GM18858 (cell line): ENCODE measurements around the gene HIRA.
"Not testable (repeated sequence)": the region's sequence is repeated elsewhere in the genome, so short reads cannot be mapped to it uniquely, and the experiment has no call there.

Experiments used
- ATAC-seq: cut with Tn5 transposase; IDR thresholded peaks from one replicate; pipeline ENCODE4 v1.9.1; 2021; ENCODE audit not compliant: unreplicated experiment

Gene HIRA

DNA sequence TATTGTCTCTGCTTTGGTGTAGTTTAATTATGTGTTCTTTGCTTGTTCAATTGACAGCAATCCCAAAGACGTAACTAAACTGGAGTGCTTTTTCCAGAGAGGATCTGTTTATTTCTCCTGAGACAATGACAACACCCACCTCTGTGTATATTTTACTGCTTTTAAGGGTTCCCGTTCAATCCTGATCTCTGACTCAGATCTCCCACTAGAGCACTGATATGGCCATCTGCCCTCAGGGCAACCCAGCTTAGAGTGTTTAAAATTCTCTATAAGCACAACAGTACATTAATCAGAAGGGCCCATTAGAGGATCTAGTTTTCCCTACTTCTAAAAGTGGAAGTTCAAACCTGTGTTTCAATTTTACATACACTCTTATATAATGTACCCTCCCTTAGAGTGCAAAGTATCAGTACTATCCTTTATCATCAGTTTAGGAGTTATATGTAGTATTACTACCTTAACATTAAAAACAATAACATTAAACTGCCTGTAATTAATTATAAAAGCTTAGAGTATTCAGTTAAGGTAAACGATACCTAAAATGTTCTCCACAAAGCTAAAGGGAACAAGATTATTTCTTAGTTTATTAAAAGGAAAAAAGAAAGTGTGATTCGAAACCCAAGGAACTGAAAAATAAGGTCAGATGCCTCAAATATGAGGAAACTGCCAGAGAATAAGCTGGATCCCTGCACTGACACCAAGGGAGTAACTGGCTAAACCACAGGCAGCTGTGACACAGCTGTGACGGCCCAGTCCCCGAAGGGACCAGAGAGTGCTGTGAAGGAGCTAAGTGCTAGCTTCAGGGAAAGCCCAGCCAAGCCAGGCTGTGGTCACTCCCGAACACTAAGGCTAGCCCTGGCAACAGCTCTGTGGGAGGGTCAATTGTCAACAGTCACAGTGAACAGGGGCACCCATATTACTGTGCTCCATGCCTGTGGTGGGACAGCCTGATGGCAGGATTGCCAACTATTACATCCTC lies 32.2 kb upstream of the HIRA start:
- ATAC-seq, result no peak

- no peak for ATAC-seq
Observed at GRCh38 chr22:19463008-19463407, 31.5 kb upstream of the HIRA start.

DNA sequence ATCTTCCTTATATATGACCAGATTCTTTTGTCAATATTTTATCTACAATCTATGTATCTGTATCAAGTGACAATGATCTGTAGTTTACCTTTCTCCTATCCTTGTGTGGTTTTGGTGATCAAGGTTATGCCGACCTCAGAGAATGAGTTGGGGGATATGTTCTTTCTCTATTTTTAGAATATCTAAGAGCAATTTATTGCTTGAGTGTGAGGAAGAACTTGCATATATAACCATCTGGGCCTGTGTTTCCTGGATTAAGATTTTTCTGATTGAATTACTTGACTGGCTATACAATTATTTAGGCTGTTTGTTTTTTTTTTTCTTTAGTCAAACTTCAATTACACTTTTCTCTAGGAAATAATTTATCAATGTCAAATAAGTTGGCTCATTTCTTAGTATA lies 30.0 kb upstream of the HIRA start:
- ATAC-seq, result no peak

DNA sequence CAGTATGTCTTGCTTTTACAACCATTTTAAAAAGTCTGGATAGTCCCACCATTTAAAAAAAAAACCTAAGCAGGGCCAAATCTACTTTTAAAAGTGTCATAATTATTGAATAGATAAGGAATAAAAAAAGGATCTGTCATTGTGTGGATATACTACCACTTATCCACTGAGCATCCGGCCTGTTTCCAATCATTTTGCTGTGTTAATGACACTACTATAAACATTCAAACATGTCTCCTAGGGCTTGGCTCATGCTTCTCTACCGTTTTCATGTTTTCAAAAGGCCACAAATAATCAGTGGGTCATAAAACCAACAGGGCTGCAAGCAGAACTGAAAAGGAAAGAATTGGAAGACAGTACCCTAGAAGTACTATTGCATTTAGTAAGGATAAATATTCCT lies 28.5 kb upstream of the HIRA start:
- no peak for ATAC-seq

GRCh38 chr22:19457828-19458428 lies 26.4 kb upstream of the HIRA start:
- no peak for ATAC-seq

- ATAC-seq, result no peak
Observed at GRCh38 chr22:19456541-19456940, 25.0 kb upstream of the HIRA start.

GRCh38 chr22:19455585-19456370 lies 24.2 kb upstream of the HIRA start:
- no peak for ATAC-seq

DNA sequence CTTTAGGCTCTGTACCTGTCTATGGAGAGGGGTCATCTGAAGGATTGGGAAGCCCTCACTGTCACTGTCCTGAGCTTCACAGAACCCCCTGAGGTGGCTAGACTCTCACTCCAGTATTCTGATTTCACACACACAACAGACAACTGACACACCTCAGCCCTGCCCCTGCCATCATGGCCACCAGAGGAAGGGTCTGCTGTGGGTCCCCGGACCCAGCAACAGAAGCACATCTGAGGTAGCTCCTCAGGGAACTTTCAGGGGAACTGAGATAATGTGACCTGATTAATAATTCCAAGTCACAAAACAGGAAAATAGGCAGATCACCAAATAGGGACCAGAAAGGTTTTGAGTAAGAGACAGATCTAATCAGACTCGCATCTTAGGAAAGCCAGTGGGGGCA lies 23.5 kb upstream of the HIRA start:
- no peak for ATAC-seq

- ATAC-seq, result no peak
Observed at GRCh38 chr22:19454156-19454555, 22.6 kb upstream of the HIRA start.

DNA sequence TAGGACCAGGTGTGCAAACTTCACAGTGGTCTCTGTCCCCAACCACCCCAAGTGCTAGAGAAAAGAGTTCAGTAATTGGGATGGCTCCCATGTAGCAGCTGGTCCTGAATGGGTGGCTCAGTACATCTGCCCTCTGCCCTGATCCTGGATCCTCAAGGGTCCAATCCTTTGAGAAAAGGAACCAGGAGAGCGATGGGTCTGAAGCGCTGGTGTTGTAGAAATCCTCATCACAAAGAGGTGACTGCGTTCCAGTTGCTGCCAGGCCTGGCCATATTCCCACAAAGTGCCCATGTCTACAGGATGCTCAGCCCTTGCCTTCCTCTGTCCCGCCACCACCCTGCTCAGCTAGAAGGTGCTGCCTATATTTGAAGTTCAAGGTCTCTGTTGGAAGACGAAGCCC lies 22.2 kb upstream of the HIRA start:
- no peak for ATAC-seq

GRCh38 chr22:19451570-19451969 lies 20.0 kb upstream of the HIRA start:
- no peak for ATAC-seq

DNA sequence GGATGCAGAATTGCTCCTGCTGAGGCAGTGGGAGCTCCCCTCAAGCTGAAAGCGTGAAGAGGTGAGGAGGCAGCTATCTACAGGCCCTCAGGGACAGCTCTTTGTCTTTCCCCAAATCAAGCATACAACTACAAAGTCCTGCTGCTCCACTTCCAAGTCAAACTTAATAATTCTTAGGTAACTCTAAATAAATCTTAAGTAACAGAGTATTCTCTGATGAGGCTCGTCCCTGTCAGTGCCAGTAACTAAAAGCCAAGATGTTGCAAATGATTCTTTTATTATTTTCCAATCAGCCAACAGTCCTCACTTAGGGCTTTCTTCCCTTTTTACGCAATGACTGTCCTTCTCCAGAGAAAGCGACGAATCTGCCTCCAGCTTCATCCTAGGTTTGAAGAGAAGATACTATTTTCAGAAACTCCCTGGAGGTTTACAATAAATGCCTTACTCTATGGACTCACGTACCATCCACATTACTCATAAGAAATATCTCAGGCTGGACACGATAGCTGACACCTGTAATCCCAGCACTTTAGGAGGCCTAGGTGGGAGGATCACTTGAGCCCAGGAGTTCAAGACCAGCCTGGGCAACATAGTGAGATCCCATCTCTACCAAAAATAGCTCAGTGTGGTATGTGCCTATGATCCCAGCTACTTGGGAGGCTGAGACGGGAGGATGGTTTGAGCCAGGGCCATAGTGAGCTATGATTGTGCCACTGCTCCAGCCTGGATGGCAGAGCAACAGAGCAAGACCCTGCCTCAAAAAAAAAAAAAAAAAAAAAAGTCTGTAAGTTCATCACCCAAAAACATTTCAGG lies 19.0 kb upstream of the HIRA start:
- ATAC-seq, result no peak

DNA sequence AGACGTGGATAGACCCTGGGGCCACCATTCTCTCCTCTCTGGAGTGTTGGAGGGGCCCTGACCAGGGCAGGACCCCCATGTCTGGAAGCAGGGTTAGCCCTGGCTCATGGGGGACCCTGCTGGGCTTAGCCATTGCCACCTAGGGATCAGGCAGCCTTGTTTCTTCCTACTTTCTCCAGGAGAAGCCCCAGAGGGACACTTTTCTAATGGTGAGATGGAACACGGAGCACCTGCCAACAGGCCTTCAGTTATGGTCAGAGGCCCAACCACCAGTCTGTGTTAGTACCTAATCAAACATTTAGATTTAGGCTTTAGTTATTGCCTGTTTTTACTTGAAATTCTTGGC lies 17.9 kb upstream of the HIRA start:
- no peak for ATAC-seq

DNA sequence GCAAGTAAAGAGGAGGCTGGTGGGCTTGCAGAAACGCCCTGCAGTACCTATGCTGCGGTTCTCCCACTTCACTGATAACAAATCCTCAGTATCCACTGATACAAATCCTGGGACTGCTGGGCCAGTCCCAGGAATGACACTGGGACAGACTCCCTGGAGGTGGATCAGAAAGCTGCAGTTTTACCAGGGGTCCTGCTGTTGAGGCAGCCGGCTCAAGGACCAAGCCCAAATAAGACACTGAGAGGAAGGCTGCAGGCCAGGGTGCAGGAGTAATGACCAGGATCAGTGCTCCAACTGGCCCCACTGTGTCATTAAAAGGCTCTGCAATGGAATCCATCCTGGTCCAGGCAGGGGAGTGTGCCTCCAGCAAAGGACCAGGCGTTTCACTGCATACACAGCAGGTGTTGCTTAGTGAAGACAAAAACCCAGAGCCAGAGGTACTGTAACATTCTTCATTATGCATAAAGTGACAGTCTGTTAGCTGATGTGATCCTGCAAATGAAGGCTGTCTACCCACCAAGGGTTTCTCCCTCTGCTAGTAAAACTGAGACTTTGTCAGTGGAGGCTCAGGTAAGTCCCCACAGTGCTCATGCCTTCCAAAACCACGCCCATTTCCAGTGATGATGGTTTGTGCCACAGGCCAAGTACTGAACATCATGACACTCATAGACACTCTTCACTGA lies 17.3 kb upstream of the HIRA start:
- ATAC-seq, result no peak

GRCh38 chr22:19448076-19448607 lies 16.6 kb upstream of the HIRA start:
- no peak for ATAC-seq

DNA sequence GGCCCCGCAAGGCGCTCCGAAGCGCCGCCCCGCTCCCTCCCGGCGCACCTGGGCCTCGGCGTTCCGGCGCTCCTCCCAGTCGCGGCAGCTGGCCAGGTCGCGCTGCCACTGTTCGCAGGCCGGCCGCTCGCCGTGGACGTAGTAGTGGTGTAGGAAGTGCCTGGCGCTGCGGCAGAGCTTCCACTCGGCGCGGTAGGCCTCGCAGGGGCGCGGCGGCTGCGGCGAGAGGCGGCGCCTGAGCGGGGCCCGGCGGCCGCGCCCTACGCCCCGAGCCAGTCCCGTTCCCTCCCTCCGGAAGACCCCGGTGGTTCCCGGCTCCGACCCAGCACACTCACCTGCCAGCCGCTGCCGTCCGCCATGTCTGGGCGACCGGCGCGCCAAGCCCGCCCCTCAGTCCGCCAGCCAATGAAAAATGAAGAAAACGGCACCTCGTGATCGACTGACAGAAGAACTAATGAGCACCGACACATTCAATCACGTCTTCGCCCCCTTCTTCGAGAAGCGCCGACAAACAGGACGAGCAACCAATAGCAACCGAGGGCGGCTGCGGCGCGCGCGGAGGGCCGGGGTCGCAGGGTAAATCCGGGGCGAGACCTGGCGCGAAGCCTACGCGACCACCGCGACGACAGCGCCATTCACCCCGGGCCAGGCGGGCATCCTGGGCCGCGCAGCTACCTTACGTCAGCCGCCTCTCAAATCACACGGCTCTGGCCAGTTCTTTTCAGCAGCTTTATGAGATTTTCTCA lies 16.0 kb upstream of the HIRA start, which contains the start of gene C22orf39:
Gene C22orf39, minus strand, starts transcription at position 382 of the 746 bp plus-strand sequence. Its CDS starts 23 bp downstream, at position 359.
- peak; percentile 65 for ATAC-seq

DNA sequence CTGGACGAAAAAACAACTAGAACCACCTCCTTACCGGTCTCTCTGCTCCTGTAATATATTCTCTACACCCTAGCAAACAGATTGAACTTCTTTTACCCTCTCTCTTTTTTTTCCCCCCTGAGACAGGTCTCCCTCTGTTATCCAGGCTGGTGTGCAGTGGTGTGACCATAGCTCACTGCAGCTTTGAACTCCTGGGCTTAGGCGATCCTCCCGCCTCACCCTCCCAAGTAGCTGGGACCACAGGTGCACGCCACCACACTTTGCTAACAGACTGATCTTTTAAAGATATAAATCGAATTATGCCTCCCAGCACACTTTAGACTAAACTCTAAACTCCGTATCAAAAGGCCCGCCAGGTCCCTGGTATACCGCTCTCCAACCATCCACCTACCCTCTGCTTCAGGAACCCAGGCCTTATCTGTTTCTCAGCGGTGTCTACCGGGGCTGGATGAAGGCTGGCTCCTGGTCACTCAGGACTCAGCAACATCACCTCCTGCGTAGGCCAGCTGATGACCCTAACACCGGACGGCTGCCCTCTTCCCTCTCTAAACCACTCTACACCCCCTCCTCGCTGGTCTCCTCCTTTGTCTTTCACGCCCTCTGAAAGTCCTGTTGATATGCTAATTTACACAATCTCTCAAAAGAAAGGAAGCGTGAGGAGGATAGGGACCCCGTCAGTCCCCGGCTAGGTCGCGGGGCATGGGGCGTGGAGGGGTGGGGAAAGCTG lies 15.2 kb upstream of the HIRA start:
- ATAC-seq, result no peak

DNA sequence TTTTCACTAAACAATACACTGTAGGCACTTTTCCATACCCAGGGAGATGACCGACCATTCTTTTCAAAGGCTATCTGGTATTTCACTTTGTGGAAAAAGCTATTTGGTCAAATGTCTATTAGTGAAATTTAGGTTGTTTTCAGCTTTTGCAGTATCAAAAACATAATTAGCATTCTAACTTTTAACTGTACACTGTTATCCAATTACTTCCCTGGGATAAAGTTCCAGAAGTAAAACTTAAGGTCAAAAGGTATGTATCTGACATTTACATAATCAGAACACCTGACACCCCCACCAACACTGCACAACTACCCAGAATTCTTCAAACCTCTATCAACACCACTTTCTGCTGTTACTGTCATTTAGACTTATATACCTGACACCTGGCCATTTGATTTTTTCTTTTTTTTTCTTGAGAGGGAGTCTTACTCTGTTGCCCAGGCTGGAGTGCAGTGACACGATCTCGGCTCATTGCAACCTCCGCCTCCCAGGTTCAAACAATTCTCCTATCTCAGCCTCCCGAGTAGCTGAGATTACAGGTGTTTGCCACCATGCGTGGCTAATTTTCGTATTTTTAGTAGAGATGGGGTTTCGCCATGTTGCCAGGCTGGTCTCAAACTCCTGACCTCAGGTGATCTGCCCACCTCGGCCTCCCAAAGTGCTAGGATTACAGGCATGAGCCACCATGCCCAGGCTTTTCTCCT lies 13.9 kb upstream of the HIRA start:
- not testable (repeated sequence) for ATAC-seq
